Dedifferentiated amniotic fluid mesenchymal stem cell (primary cell): ENCODE measurements around the gene SELPLG.
A peak's percentile ranks its signal among the peaks of the same experiment; 100 is the strongest.
"Not testable (repeated sequence)": the region's sequence is repeated elsewhere in the genome, so short reads cannot be mapped to it uniquely, and the experiment has no call there.

Source experiments
- DNase-seq: peaks from one replicate; pipeline ENCODE4 v3.0.0-alpha.2; 2016; ENCODE audit errors: extremely low spot score

The SELPLG gene

GRCh38 chr12:108619369-108620160 is 14.1 kb downstream of the SELPLG start:
- no peak for DNase-seq

GRCh38 chr12:108618953-108619274 is 14.8 kb downstream of the SELPLG start:
- DNase-seq = not testable (repeated sequence)

GRCh38 chr12:108618079-108618952 is 15.4 kb downstream of the SELPLG start:
- DNase-seq = peak; percentile 70

GRCh38 chr12:108616941-108617858 is 16.5 kb downstream of the SELPLG start:
- no peak for DNase-seq

GRCh38 chr12:108616359-108616758 is 17.3 kb downstream of the SELPLG start:
- DNase-seq = no peak

GRCh38 chr12:108615918-108616317 is 17.8 kb downstream of the SELPLG start:
- DNase-seq = no peak

- no peak for DNase-seq
Measured at GRCh38 chr12:108614639-108615038, 19.1 kb downstream of the SELPLG start.

GRCh38 chr12:108614041-108614440 is 19.7 kb downstream of the SELPLG start:
- DNase-seq = no peak

GRCh38 chr12:108613548-108613947 is 20.1 kb downstream of the SELPLG start:
- DNase-seq = no peak

- no peak for DNase-seq
Measured at GRCh38 chr12:108612788-108613282, 20.9 kb downstream of the SELPLG start.

- no peak for DNase-seq
Measured at GRCh38 chr12:108611884-108612415, 21.7 kb downstream of the SELPLG start.

- no peak for DNase-seq
Measured at GRCh38 chr12:108610856-108611605, 22.7 kb downstream of the SELPLG start.

- DNase-seq = no peak
Measured at GRCh38 chr12:108610336-108610815, 23.3 kb downstream of the SELPLG start.

- peak; percentile 88 for DNase-seq
Measured at GRCh38 chr12:108609537-108610335, 24.0 kb downstream of the SELPLG start.

GRCh38 chr12:108608616-108609015 is 25.1 kb downstream of the SELPLG start:
- DNase-seq = no peak

- no peak for DNase-seq
Measured at GRCh38 chr12:108607981-108608600, 25.6 kb downstream of the SELPLG start.

GRCh38 chr12:108606492-108606891 is 27.2 kb downstream of the SELPLG start:
- no peak for DNase-seq

GRCh38 chr12:108605690-108606406 is 27.8 kb downstream of the SELPLG start:
- no peak for DNase-seq
